ENCODE measurements around the gene CABP7.

Gene CABP7

GRCh38 chr22:29700206-29700899 lies 19.4 kb upstream of the CABP7 start:
- no peaks in the 10 kb centered on the region for H3K36me3 ChIP-seq (ENCODE audit: insufficient read depth, low read length)
- TF ChIP-seq POLR2AphosphoS5 (IDR thresholded peaks at IDR 0.05; ENCODE audit: borderline replicate concordance, low read depth, low read length) (no peak), FOXP2 (optimal IDR thresholded peaks at IDR 0.05; ENCODE audit: control extremely low read depth, extremely low read length, insufficient read depth) (no peak), EZH2 (IDR thresholded peaks at IDR 0.05) (no peak)
- no peak overlapping the region for H3K4me3 ChIP-seq
- H3K9ac ChIP-seq (ENCODE audit: insufficient read length) = no peak overlapping the region
- H3K27ac ChIP-seq = no peak overlapping the region
- no peak for DNase-seq (ENCODE audit: low read depth, low spot score)
- H3K9me3 ChIP-seq (ENCODE audit: low read depth, low read length) = no peaks in the 10 kb centered on the region

GRCh38 chr22:29700900-29701154 lies 19.0 kb upstream of the CABP7 start:
- H3K27ac ChIP-seq = no peak overlapping the region
- TF ChIP-seq FOXP2 (optimal IDR thresholded peaks at IDR 0.05; ENCODE audit: control extremely low read depth, extremely low read length, insufficient read depth) (no peak), EZH2 (IDR thresholded peaks at IDR 0.05) (no peak), POLR2AphosphoS5 (IDR thresholded peaks at IDR 0.05; ENCODE audit: borderline replicate concordance, low read depth, low read length) (no peak)
- H3K9me3 ChIP-seq (ENCODE audit: low read depth, low read length) = no peaks in the 10 kb centered on the region
- H3K4me3 ChIP-seq = no peak overlapping the region
- DNase-seq (ENCODE audit: low read depth, low spot score) = no peak
- H3K36me3 ChIP-seq (ENCODE audit: insufficient read depth, low read length) = no peaks in the 10 kb centered on the region
- no peak overlapping the region for H3K9ac ChIP-seq (ENCODE audit: insufficient read length)

GRCh38 chr22:29701155-29701999 lies 18.4 kb upstream of the CABP7 start:
- no peak overlapping the region for H3K4me3 ChIP-seq
- no peak overlapping the region for H3K27ac ChIP-seq
- TF ChIP-seq POLR2AphosphoS5 (IDR thresholded peaks at IDR 0.05; ENCODE audit: borderline replicate concordance, low read depth, low read length) (no peak), FOXP2 (optimal IDR thresholded peaks at IDR 0.05; ENCODE audit: control extremely low read depth, extremely low read length, insufficient read depth) (no peak), EZH2 (IDR thresholded peaks at IDR 0.05) (no peak)
- no peaks in the 10 kb centered on the region for H3K36me3 ChIP-seq (ENCODE audit: insufficient read depth, low read length)
- H3K9me3 ChIP-seq (ENCODE audit: low read depth, low read length) = no peaks in the 10 kb centered on the region
- no peak for DNase-seq (ENCODE audit: low read depth, low spot score)
- no peak overlapping the region for H3K9ac ChIP-seq (ENCODE audit: insufficient read length)

- DNase-seq (ENCODE audit: low read depth, low spot score) = no peak
Measured at GRCh38 chr22:29702000-29702930, 17.5 kb upstream of the CABP7 start.

GRCh38 chr22:29702931-29703501 lies 16.8 kb upstream of the CABP7 start:
- TF ChIP-seq POLR2AphosphoS5 (IDR thresholded peaks at IDR 0.05; ENCODE audit: borderline replicate concordance, low read depth, low read length) (no peak), EZH2 (IDR thresholded peaks at IDR 0.05) (no peak), FOXP2 (optimal IDR thresholded peaks at IDR 0.05; ENCODE audit: control extremely low read depth, extremely low read length, insufficient read depth) (no peak)

More at GRCh38 chr22:29702000-29702930, 17.5 kb upstream of the CABP7 start:
- H3K4me3 ChIP-seq = no peak overlapping the region
- H3K36me3 ChIP-seq (ENCODE audit: insufficient read depth, low read length) = no peaks in the 10 kb centered on the region
- no peak overlapping the region for H3K9ac ChIP-seq (ENCODE audit: insufficient read length)
- H3K27ac ChIP-seq = no peak overlapping the region
- H3K9me3 ChIP-seq (ENCODE audit: low read depth, low read length) = no peaks in the 10 kb centered on the region
- TF ChIP-seq FOXP2 (optimal IDR thresholded peaks at IDR 0.05; ENCODE audit: control extremely low read depth, extremely low read length, insufficient read depth) = no peak
- no peak for TF ChIP-seq POLR2AphosphoS5 (IDR thresholded peaks at IDR 0.05; ENCODE audit: borderline replicate concordance, low read depth, low read length)
- TF ChIP-seq EZH2 (IDR thresholded peaks at IDR 0.05) = no peak

GRCh38 chr22:29703569-29704195 lies 16.1 kb upstream of the CABP7 start:
- Histone ChIP-seq H3K4me3 (no peak overlapping the region), H3K27ac (no peak overlapping the region), H3K36me3 (ENCODE audit: insufficient read depth, low read length) (no peaks in the 10 kb centered on the region), H3K9me3 (ENCODE audit: low read depth, low read length) (no peaks in the 10 kb centered on the region), H3K9ac (ENCODE audit: insufficient read length) (no peak overlapping the region)
- no peak for DNase-seq (ENCODE audit: low read depth, low spot score)
- TF ChIP-seq FOXP2 (optimal IDR thresholded peaks at IDR 0.05; ENCODE audit: control extremely low read depth, extremely low read length, insufficient read depth) = no peak

More at GRCh38 chr22:29702931-29703501, 16.8 kb upstream of the CABP7 start:
- no peak for DNase-seq (ENCODE audit: low read depth, low spot score)
- Histone ChIP-seq H3K4me3 (no peak overlapping the region), H3K27ac (no peak overlapping the region), H3K9ac (ENCODE audit: insufficient read length) (no peak overlapping the region), H3K9me3 (ENCODE audit: low read depth, low read length) (no peaks in the 10 kb centered on the region), H3K36me3 (ENCODE audit: insufficient read depth, low read length) (no peaks in the 10 kb centered on the region)

GRCh38 chr22:29704528-29705285 lies 15.1 kb upstream of the CABP7 start:
- Histone ChIP-seq H3K27ac (no peak overlapping the region), H3K9me3 (ENCODE audit: low read depth, low read length) (no peaks in the 10 kb centered on the region), H3K4me3 (no peak overlapping the region), H3K9ac (ENCODE audit: insufficient read length) (no peak overlapping the region), H3K36me3 (ENCODE audit: insufficient read depth, low read length) (no peaks in the 10 kb centered on the region)
- no peak for TF ChIP-seq FOXP2 (optimal IDR thresholded peaks at IDR 0.05; ENCODE audit: control extremely low read depth, extremely low read length, insufficient read depth)
- TF ChIP-seq POLR2AphosphoS5 (IDR thresholded peaks at IDR 0.05; ENCODE audit: borderline replicate concordance, low read depth, low read length) = no peak
- TF ChIP-seq EZH2 (IDR thresholded peaks at IDR 0.05) = no peak
- DNase-seq (ENCODE audit: low read depth, low spot score) = no peak
